Caki2 (cell line): ENCODE data around the gene PTPN18. TPM values are rescaled to one million over a fixed set of nuclear protein-coding genes. Genes with fewer than 3 reads are reported as not detected.

Experiments used
- DNase-seq: peaks from one replicate; pipeline ENCODE4 v3.0.0-alpha.2; 2015; ENCODE audit warnings: low read depth
- in situ Hi-C: cut with HindIII; loops from 2 replicates; pipeline ENCODE4 v1.10.0; 2016; ENCODE audit warnings: low sequenced_read_pairs, low pct_unique_long_range_greater_than_20kb, mixed read lengths
- total RNA-seq: library from RNA; depleted of rRNA; stranded (reverse); fragments of >200 nt; shearing (Covaris generic); gene quantifications from 2 replicates; pipeline ENCODE4 v1.2.3, GENCODE V29; 2014; ENCODE audit warnings: low replicate concordance

PTPN18 gene
- total RNA-seq, 1 experiment from 2014 or later: 26.1 TPM

DNA sequence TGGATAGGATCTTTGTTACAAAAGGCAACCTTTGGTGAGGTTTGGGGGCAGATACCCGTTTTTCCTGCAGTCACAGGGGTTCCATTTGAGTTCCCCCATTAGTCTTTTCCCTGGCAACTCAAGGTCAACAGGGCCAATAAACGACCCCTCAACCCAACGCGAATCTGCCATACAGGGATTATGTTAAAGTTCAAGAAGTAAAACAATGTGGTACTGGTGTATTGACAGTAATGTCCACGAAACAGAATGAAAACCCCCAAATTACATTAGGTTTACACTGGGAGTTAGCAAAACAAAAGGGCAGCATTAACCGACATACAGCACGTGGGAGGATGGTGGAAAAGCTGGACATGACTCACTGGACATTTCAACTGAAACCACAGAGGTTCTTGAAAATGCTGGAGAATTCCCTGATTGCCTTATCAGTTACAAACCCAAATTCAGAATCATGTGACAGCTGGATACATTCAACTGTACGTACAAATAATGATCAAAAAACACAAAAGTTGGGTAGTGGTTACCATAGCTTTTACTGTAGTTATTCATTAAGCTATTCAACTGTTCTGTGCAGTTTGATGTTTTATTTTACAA is 18.0 kb upstream of the PTPN18 start:
- peak; percentile 52 for DNase-seq
- in situ Hi-C loops: no loop called here

DNA sequence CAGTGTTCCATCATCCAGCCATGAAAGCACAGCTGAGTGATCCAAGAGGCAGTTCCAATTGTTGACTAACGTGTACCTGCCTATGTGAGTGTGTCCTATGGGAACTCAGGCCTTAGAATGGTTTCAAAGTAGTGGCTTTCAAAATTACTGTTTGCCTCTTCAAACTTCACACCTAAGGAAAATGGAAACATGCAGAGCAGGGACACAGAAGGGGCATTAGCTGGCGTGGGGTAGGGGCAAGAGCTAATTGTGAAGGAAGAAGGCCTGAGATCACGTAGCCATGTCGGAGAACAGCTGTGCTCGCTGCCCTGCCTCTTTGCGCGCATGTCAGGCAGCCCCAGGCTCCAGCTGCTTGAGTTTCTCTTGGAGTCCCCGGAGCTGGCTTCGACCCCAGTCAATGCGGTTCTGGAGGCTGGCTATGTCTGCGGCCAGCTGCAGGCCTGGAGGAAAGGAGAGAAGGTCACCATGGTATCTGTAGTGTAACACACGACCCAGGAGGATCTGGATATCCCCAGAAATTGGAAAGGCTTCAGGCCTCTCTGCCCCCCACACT is 17.0 kb upstream of the PTPN18 start:
- DNase-seq: no peak
- in situ Hi-C loops: no loop called here

DNA sequence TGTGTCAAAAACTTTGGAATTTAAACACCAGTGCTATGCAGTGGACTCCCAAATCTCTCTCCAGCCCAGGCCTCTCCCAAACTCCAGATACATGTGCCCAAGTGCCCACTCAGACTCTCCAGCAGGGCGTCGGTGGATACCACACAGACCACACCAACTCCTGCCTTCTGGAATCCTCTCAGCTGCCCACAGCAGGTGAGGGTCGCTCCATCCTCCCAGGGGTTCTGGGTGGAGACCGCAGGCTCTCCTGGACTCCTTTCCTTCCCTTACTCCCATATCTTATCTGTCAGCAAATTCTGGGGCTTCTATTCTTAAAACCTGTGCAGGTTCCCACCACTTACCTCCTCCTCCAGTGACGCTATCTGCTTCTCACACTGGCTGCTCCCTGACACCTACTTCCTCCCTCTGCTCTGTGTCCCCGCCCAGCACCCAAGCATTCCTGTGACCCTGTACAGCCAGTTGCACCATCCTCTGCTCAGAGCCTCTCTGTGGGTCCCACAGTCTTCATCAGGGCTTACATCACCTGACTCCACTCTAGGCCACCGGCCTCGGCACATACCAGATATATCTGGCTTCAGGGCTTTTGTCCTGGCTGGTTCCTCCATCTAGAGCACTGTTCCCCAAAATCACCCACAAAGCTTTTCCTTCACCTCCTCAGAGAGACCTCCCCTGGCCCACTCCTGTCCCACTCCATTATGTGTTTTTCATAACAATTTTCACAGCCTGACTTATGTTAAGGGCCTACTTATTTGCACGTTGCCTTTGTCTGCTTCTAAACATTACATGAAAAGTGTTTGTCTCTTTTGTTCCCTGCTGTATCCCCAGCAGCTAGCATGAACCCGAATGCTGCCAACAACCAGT is 15.7 kb upstream of the PTPN18 start:
- in situ Hi-C loops: no loop called here
- DNase-seq: no peak

DNA sequence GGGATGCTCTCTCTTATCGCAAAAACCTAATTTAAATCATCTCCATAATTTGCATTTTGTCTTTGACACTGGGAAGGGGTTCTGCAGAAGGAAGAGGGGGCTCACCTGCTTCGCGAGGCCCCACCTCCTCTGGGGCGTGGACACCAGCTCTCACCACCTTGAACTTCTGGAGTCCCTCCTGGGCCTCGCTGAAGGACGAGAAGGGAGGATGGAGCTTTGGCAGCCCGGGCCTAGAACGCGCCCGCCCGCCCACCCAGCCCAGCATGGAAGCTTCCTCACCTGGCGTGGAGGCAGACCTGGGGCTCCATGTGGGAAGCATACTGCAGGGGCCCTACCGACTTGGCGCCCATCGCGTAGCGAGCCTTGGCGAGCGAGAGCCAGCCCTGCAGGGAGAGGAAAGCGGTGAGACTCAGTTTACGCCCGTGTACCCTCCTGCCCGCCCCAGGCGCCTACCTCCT is 14.3 kb upstream of the PTPN18 start:
- DNase-seq: no peak
- in situ Hi-C loops: no loop called here

DNA sequence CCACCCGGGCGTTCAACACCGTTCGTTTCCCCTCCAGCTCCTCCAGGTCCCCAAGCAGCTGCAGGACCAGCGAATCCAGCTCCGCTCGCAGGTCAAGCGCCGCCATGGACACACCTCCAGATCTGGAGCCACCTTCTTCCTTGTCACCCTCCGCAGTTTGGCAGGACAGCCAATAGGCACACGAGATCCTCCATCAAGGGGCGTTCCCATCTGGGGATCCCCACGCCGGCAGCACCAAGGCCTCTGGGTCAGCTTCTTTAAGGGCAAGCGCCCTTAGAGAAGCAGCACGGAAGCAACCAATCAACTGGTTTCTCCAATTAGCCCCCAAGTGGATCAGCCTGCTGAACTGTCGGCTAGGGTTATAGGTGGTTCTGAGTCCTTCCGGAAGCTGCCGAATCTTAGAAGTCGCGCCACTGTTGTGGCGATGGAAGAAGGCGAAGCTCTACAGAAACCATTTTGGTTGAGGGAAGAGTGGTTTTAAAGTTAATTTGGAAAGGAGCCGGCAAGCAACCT is 13.8 kb upstream of the PTPN18 start:
- in situ Hi-C loops: no loop called here
- peak; percentile 93 for DNase-seq

DNA sequence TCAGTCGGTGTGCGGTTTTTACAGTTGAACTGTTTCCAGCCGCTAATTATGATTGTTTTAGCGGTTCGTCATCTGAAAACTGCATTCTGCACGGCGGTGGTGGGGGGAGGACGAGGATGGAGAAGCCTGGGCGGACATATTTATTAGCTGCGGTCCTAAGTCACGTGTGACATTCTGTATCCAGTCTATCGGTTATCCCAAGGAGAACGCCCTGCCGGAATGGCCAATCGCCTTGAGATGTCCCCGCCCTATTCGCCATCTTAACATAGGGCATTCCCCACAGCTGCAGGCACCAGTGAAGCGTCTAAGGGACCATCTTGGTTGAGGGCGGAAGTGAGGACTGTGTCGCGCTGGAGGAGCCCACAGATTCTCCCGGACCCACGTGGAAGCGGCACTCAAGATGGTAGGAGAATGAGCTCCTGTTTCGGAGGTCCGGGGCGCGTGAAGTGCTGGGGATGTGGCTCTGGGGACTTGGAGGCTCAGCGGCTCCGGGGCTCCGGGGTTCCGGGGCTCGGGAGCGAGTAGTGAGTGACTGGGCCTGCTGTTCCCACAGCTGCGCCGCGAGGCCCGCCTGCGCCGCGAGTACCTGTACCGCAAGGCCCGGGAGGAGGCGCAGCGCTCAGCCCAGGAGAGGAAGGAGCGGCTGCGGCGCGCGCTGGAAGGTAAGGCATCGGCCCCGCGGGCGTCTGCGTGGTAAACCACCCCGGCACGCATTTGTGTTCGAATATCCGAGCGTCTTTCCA is 13.2 kb upstream of the PTPN18 start, which contains the start of gene IMP4:
TSS of gene IMP4 (plus strand) at position 365 of the 743 bp plus-strand sequence. CDS start at position 401, 36 bp downstream.
- in situ Hi-C loops: no loop called here
- DNase-seq: peak; percentile 95

DNA sequence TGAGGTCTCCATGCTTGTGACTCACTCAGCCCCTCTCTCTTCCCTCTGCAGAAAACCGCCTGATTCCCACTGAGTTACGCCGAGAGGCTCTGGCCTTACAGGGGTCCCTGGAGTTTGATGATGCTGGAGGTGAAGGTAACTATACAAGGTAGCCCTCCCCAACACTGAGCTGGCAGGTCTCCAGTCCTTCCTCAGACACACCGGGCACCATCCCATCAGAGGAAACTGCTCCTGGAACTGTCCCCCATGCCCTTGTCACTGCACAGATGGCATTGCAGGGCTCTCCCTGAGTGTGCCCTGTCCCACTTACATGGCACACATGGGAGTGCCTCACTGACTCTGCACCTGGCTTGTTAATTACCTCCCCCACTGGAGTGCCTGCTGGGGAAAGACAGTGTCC is 11.3 kb upstream of the PTPN18 start:
- no peak for DNase-seq
- in situ Hi-C loops: no loop called here

DNA sequence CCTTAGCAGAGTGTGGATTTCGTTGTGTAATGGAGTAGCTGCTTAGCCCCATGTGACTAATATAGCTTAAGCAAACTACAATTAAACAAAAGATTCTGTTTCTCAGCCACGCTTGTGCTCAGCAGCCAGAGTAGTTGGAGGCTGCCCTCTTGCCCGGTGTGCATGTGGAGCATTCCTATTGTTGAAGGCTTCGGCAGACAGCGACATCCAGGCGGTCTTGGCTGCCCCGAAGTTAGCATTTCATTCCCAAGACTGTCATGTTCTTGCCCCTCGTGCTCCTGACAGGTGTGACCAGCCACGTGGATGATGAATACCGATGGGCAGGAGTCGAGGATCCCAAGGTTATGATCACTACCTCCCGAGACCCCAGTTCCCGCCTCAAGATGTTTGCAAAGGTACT is 10.8 kb upstream of the PTPN18 start:
- in situ Hi-C loops: no loop called here

DNA sequence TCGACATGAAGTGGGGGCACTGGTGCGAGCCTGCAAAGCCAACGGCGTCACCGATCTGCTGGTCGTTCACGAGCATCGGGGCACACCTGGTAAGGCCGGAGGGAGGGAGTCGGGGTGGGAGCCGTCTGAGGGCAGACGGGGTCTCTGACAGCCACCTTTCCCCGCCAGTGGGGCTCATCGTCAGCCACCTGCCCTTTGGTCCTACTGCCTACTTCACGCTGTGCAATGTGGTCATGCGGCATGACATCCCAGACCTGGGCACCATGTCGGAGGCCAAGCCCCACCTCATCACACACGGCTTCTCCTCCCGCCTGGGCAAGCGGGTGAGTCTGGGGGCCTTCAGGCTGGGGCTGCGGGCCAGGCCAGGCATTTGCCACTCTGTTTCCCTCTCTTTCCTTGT is 10.2 kb upstream of the PTPN18 start:
- DNase-seq: no peak
- in situ Hi-C loops: no loop called here

More for the DNA sequence above, 10.8 kb upstream of the PTPN18 start:
- no peak for DNase-seq

DNA sequence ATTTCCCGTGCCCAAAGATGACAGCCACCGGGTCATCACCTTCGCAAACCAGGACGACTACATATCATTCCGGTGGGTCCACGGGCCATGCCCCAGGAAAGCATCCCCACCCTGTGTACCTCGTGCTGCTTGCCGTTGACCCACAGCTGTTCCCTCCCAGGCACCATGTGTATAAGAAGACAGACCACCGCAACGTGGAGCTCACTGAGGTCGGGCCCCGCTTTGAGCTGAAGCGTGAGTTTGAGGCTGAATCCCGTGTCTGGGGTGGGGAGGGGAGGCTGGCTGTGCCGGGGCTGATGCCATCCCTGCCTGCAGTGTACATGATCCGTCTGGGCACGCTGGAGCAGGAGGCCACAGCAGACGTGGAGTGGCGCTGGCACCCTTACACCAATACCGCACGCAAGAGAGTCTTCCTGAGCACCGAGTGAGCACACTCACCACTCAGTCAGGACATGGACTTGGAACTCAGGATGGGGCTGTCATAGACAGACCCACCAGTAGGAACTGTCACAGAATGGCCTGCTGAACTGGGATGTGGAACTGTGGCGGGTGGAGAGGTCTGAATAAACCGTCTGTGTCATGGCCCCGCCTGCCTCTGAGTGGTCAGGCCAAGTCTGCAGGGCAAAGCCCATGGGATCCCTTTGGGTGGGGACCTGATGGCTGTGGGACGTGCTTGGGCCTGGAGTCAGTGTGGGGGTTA is 9.7 kb upstream of the PTPN18 start:
- in situ Hi-C loops: no loop called here
- no peak for DNase-seq

DNA sequence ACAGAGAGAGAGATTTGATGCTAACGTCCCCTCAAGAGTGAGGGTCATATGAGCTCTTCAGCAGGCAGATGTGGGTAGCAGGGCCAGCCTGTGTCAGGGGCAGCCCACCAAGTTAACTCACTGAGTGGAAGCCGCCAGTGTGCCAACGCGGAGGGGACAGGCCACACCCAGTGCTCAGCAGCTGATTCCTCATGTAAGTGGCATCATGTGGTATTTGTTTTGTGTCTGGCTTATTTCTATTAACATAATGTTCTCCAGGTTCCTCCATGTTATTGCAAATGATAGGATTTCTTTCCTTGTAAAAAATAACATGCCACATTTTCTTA is 9.2 kb upstream of the PTPN18 start:
- no peak for DNase-seq
- in situ Hi-C loops: no loop called here

DNA sequence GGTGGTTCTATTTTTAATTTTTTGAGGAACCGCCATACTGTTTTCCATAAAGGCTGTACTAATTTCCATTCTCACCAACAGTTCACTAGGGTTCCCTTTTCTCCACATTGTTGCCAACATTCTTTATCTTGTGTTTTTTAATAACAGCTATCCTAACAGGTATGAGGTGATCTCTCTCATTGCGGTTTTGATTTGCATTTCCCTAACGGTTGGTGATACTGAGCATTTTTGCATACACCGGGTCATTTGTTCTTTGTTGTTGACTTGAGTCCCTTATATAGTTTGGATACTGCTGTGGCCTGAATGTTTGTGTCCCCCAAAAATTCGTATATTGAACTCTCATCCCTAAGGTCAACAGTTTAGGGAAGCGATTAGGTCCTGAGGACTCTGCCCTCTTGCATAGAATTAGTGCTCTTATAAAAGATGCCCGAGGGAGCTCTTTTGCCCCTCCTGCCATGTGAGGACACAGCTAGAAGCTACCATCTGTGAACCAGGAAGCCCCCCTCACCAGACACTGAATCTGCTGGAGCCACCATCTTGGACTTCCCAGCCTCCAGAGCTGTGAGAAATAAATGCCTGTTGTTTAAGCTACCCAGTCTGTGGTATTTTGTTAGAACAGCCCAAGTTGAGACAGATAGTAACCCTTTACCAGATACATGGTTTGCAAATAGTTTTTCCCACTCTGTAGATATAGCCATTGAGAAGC is 8.5 kb upstream of the PTPN18 start:
- DNase-seq: no peak
- in situ Hi-C loops: no loop called here

DNA sequence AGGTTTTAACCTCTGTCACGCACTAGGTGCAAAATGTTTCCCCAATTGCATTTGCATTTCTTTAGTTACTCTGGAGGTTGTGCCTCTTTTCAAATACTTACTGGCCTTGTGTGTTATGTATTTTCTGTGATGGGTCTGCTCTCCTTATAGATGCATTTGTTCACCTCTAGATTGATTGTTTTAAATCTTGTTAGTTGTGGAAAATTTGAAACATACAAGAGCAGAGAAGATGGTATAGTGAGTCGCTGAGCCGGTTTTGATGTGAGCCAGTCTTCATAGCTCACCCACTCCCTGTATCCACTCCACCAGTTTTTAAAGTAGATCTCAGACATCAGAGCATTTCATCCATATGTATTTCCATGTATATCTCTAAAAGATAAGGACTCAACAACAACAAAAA is 6.7 kb upstream of the PTPN18 start:
- in situ Hi-C loops: no loop called here
- no peak for DNase-seq

DNA sequence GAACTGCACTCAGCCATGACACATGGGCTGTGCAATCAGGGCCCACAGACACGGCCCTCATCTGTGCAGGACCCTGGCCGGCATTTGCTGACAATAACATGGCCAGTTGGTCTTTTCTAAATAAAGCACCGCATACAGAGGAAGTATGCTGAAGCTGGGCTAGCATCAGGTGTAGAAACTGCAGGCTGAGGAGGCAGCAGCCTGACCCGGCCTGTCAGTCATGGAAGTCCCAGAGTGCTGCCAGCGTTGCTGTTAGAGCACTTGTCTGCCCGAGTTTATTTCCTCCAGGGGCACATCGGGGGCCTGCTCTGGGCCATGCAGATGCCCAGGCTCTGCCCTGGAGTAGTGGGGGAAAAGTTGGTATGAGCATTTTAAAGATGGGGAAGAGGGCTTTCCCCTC is 4.1 kb upstream of the PTPN18 start:
- in situ Hi-C loops: no loop called here
- DNase-seq: no peak

DNA sequence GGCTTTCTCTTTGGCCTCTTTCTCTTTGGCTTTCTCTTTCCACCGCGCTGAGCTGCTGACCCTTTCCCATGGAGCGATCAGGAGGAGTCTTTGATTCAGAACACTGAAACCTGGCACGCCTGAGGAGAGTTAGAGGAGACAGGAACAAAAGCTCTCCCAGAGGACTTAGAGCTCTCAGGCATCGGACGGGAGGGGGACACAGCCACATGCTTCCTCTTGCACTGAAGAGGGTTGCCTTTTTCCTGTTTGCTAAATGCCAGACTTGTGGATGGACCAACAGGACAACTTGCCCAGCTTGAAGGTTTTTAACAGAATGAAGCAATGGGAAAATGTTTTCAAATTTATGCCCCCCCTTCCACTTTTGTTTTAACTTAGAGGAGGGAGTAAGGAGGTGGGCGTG is 3.6 kb upstream of the PTPN18 start:
- in situ Hi-C loops: no loop called here
- no peak for DNase-seq

DNA sequence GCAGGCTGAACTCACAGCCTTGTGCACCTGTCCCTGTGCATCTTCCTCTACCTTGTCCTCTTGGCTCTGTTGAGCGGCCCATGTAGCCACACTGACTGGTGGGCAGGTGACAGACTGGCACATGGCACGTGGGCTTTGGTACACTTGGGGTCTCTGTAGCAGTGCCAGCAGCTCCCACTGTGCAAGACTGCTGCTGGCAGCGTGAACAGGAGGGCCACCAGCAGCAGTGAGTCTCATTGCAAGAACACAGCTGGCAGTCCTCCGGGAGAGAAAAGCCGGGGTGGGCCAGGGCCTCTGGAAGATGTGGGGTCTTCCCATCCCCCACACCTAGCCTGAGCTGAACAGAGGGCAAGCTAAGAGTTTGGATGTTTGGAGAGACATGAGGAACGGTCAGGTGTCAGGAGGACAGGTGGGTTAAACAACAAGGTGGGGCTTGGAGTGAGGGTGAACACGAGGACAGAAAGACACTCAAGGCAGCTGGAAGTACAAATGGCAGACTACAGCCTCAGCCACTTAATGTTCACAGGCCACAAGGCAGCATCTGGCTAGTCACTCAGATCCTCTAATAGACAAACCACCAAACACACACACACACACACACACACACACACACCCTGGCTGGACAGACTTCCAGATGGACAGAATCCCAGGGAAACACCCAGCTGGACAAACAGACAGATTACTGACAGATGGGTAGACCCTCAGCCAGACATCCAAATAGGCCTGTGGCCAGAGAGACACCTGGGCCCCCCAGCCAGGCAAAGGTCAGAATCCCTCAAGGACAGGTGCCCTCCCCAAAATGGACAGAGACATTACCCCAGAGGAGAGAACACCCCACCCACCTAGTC is 2.3 kb upstream of the PTPN18 start:
- DNase-seq: no peak
- in situ Hi-C loops: no loop called here

DNA sequence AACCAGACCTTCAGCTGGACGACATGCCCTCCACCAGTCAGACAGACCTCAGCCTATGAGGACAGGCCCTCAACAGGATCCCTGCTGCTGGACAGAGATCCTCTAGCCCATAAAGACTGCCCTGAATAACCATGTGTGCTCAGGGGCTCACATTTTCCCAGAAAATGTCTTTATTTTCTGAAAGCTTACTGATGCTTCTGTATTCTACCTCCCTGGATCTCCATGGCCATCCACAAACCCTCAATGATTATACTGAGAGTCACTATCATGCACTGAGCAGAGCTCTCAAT is 1.8 kb upstream of the PTPN18 start:
- in situ Hi-C loops: no loop called here
- DNase-seq: no peak
